Hepatocyte (in vitro differentiated cells): Measurements from ENCODE around the gene ITGBL1.

Source experiments
- EZH2phosphoT487 ChIP-seq: fragments of 200-600 bp; sonication (generic); IDR thresholded peaks from one replicate; pipeline ENCODE4 v1.6.1; 2018; ENCODE audit warnings: antibody characterized with exemption, mild to moderate bottlenecking, low read depth, moderate library complexity; ENCODE audit not compliant: unreplicated experiment, severe bottlenecking
- TF ChIP-seq, protein P1 (sequence below): fragments of 200-600 bp; sonication (generic); IDR thresholded peaks from 2 replicates; pipeline ENCODE4 v1.5.1; 2016; ENCODE audit warnings: antibody characterized with exemption, mild to moderate bottlenecking; ENCODE audit not compliant: poor library complexity

DNA sequence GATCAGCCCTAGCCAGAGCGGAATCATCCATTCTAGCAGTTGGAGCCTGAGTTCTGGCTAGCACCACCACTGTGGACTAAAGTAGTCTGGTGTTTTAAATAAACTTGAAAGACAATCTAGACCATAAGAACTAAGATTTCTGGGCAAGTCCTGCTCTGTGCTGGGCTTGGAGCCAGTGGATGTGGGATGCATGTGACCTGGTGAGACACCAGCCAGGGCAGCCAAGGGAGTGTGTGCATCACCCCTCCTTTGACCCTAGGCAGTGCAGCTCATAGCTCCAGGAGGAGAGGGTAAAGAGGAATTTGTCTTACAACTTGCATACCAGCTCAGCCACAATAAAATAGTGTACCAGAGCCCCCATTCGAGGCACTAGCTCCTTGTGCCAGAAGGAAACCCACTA lies 21.0 kb downstream of the ITGBL1 start:
- no peak for TF ChIP-seq EZH2phosphoT487
- TF ChIP-seq, protein P1, sequence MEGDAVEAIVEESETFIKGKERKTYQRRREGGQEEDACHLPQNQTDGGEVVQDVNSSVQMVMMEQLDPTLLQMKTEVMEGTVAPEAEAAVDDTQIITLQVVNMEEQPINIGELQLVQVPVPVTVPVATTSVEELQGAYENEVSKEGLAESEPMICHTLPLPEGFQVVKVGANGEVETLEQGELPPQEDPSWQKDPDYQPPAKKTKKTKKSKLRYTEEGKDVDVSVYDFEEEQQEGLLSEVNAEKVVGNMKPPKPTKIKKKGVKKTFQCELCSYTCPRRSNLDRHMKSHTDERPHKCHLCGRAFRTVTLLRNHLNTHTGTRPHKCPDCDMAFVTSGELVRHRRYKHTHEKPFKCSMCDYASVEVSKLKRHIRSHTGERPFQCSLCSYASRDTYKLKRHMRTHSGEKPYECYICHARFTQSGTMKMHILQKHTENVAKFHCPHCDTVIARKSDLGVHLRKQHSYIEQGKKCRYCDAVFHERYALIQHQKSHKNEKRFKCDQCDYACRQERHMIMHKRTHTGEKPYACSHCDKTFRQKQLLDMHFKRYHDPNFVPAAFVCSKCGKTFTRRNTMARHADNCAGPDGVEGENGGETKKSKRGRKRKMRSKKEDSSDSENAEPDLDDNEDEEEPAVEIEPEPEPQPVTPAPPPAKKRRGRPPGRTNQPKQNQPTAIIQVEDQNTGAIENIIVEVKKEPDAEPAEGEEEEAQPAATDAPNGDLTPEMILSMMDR: no peak
